ENCODE measurements around the gene ARHGEF37.

ARHGEF37 gene

GRCh38 chr5:149599375-149599774 is 18.1 kb downstream of the ARHGEF37 start:
- DNase-seq (ENCODE audit: low read depth in 2 of 2, low spot score in 1 of 2): no peak

DNA sequence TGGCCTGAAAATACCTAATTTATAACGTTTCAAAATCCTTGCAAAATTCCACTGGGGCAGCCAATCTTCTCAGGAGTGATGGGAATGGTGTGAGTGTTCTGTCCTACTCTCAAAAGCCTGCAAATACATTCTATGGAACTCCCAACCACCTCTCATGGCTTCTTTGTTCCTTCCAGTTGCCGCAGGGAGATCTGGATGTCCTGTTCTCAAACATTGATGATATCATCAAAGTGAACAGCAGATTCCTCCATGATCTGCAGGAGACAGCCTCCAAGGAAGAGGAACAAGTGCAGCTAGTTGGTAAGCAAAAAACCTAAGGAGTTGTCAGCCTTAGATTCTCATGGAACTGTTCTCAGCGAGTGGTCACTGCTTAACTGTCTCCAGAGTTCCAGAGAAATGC is 19.6 kb downstream of the ARHGEF37 start:
- DNase-seq (ENCODE audit: low read depth in 2 of 2, low spot score in 1 of 2): no peak

- no peak for DNase-seq (ENCODE audit: low read depth in 2 of 2, low spot score in 1 of 2)
These were observed 21.9 kb downstream of the ARHGEF37 start for GRCh38 chr5:149603210-149603609.

DNA sequence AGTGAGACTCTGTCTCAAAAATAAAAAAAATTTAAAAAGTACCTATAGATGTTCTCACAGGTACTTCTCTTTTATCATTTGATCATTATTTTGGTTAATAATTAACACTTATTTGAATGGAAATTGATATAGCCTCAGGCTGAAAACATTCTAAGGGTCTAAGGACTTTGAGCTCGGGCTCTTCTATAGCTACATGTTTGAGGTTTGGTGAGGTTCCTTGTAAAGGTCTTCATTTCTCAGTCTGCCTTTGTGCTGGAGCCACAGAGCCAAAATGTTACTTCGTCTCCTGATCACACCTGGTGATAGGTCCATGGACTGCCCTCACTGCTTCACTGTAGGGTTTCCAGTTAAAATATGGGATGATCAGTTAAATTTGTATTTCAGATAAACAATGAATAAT is 22.6 kb downstream of the ARHGEF37 start:
- no peak for DNase-seq (ENCODE audit: low read depth in 2 of 2, low spot score in 1 of 2)

- no peak for DNase-seq (ENCODE audit: low read depth in 2 of 2, low spot score in 1 of 2)
These were observed 23.0 kb downstream of the ARHGEF37 start for GRCh38 chr5:149604321-149604720.

- DNase-seq (ENCODE audit: low read depth in 2 of 2, low spot score in 1 of 2): no peak
These were observed 24.2 kb downstream of the ARHGEF37 start for GRCh38 chr5:149605354-149605997.

- DNase-seq (ENCODE audit: low read depth in 2 of 2, low spot score in 1 of 2): no peak
These were observed 24.9 kb downstream of the ARHGEF37 start for GRCh38 chr5:149605998-149606724.

- DNase-seq (ENCODE audit: low read depth in 2 of 2, low spot score in 1 of 2): no peak
These were observed 27.7 kb downstream of the ARHGEF37 start for GRCh38 chr5:149608936-149609545.

- DNase-seq (ENCODE audit: low read depth in 2 of 2, low spot score in 1 of 2): no peak
These were observed 28.4 kb downstream of the ARHGEF37 start for GRCh38 chr5:149609640-149610219.

- DNase-seq (ENCODE audit: low read depth in 2 of 2, low spot score in 1 of 2): no peak
These were observed 29.4 kb downstream of the ARHGEF37 start for GRCh38 chr5:149610589-149611255.

DNA sequence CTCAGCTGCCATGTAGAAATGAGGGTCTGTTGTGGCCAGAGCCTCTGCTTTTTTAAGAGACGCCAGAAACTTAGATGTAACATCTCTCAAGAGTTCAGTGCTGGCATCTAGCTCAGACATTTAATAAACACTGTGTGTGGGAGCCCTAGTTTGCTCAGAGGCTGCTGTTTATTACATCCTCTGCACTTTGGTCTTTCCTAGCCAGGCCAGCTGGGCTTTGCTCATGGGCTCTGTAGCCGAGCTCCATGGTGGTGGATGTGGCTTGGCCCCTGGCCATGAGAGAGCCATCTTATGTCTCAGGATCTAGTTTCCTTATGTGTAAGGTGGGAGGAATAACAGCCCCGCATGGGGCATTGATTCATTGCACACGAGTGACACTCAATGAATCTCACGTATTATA is 30.0 kb downstream of the ARHGEF37 start:
- DNase-seq (ENCODE audit: low read depth in 2 of 2, low spot score in 1 of 2): no peak

GRCh38 chr5:149614034-149614907 is 33.0 kb downstream of the ARHGEF37 start:
- no peak for DNase-seq (ENCODE audit: low read depth in 2 of 2, low spot score in 1 of 2)

GRCh38 chr5:149615976-149616375 is 34.7 kb downstream of the ARHGEF37 start:
- no peak for DNase-seq (ENCODE audit: low read depth in 2 of 2, low spot score in 1 of 2)

GRCh38 chr5:149616727-149617285 is 35.5 kb downstream of the ARHGEF37 start:
- DNase-seq (ENCODE audit: low read depth in 2 of 2, low spot score in 1 of 2): no peak

- no peak for DNase-seq (ENCODE audit: low read depth in 2 of 2, low spot score in 1 of 2)
These were observed 36.5 kb downstream of the ARHGEF37 start for GRCh38 chr5:149617760-149618306.

DNA sequence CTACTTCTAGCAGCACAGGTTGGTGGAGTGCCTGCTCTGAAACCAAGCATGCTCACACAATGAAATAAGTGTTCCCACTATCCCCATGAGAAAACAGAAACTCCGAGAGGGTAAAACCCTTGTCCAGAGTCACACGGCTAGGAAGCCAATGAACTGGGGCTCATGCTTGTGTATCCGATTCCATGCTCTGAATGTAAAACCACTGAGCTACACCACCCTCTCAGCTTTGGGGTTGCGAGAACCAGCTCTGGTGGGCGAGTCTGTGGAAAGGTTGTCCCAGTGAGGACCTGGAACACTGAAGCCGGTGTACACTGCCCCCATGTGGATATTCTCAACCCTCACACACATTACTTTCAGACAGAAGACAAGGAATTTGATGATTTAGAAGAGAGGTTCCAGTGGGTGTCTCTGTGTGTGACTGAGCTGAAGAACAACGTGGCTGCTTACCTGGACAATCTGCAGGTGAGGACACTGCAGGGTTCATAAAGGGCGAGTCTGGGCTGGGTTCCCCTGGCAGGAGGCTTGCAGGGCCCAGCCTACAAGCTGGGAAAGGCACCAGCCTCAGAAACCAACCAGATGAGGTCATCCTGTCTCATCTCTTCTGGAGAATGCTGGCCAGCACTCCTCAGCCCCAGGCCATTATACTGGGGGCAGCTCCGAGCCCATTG is 37.4 kb downstream of the ARHGEF37 start:
- no peak for DNase-seq (ENCODE audit: low read depth in 2 of 2, low spot score in 1 of 2)

- no peak for DNase-seq (ENCODE audit: low read depth in 2 of 2, low spot score in 1 of 2)
These were observed 40.3 kb downstream of the ARHGEF37 start for GRCh38 chr5:149621415-149622098.

GRCh38 chr5:149622466-149622865 is 41.2 kb downstream of the ARHGEF37 start:
- DNase-seq (ENCODE audit: low read depth in 2 of 2, low spot score in 1 of 2): no peak

GRCh38 chr5:149623473-149623872 is 42.2 kb downstream of the ARHGEF37 start:
- no peak for DNase-seq (ENCODE audit: low read depth in 2 of 2, low spot score in 1 of 2)

Data from stimulated activated CD8-positive, alpha-beta memory T cell treated with anti-CD3 and anti-CD28 coated beads, Interleukin-4, amount 100 ng/mL, for 4 hours (primary cell).